Measurements from ENCODE around the gene SLC7A9. TPM values are rescaled to one million over a fixed set of nuclear protein-coding genes. Genes with fewer than 3 reads are reported as not detected.
"Not testable (repeated sequence)": the region's sequence is repeated elsewhere in the genome, so short reads cannot be mapped to it uniquely, and the experiment has no call there.

SLC7A9 gene
- total RNA-seq, 3 donors from 2014 or later = 0.43 to 0.66 TPM; not detected in 1

DNA sequence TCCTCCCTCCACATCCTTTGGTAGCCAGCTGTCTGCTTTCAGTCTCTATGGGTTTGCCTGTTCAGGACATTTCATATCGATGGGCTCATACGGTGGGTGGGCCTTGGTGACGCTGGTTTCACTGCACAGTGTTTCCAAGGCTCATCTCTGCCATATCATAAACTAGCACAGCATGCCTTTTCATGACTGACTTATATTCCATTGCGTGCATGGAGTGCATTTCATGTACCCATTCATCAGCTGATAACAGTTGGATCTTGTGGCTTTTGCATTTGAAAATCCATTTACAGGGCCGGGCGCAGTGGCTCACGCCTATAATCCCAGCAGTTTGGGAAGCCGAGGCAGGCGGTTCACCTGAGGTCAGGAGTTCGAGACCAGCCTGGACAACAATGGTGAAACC, 80.1 kb downstream of the SLC7A9 start:
- intact Hi-C loops (cut with DNase I, micrococcal nuclease) = no loop called here
- TF ChIP-seq, protein P1, sequence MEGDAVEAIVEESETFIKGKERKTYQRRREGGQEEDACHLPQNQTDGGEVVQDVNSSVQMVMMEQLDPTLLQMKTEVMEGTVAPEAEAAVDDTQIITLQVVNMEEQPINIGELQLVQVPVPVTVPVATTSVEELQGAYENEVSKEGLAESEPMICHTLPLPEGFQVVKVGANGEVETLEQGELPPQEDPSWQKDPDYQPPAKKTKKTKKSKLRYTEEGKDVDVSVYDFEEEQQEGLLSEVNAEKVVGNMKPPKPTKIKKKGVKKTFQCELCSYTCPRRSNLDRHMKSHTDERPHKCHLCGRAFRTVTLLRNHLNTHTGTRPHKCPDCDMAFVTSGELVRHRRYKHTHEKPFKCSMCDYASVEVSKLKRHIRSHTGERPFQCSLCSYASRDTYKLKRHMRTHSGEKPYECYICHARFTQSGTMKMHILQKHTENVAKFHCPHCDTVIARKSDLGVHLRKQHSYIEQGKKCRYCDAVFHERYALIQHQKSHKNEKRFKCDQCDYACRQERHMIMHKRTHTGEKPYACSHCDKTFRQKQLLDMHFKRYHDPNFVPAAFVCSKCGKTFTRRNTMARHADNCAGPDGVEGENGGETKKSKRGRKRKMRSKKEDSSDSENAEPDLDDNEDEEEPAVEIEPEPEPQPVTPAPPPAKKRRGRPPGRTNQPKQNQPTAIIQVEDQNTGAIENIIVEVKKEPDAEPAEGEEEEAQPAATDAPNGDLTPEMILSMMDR (IDR thresholded peaks at IDR 0.05) = no peak
- ATAC-seq (no peak), DNase-seq (no peak)
- no peaks in the 10 kb centered on the region for H3K36me3 ChIP-seq (ENCODE audit: low read depth)
- no peak overlapping the region for H3K4me3 ChIP-seq
- H3K4me1 ChIP-seq (ENCODE audit: low read depth) = no peaks in the 10 kb centered on the region
- H3K9me3 ChIP-seq = no peaks in the 10 kb centered on the region

DNA sequence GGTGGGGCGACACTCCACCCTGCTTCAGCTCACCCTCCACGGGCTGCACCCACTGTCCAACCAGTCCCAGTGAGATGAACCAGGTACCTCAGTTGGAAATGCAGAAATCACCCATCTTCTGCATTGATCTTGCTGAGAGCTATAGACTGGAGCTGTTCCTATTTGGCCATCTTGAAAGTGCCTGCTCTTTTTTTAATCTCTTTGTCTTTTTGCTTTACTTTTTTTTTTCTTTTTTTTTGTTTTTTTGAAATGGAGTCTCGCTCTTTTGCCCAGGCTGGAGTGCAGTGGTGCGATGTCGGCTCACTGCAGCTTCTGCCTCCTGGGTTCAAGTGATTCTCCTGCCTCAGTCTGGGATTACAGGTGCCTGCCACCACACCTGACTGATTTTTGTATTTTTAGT, 81.7 kb downstream of the SLC7A9 start:
- H3K4me1 ChIP-seq (ENCODE audit: low read depth); H3K9me3 ChIP-seq; ATAC-seq; H3K4me3 ChIP-seq; H3K36me3 ChIP-seq (ENCODE audit: low read depth); DNase-seq; intact Hi-C loops (cut with DNase I, micrococcal nuclease): not testable (repeated sequence)

DNA sequence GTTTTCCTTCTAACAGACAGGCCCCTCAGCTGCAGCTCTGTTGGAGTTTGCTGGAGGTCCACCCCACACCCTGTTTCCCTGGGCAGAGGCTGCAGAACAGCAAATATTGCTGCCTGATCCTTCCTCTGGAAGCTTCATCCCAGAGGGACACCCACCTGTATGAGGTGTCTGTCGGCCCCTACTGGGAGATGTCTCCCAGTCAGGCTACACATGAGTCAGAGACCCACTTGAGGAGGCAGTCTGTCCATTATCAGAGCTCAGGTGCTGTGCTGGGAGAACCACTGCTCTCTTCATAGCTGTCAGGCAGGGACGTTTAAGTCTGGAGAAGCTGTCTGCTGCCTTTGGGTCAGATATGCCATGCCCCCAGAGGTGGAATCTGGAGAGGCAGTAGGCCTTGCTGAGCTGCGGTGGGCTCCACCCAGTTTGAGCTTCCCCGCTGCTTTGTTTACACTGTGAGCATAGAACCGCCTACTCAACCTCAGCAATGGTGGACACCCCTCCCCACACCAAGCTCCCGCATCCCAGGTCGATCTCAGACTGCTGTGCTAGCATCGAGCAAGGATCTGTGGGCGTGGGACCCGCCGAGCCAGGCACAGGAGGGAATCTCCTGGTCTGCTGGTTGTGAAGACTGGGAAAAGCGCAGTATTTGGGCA, 82.3 kb downstream of the SLC7A9 start:
- H3K4me3 ChIP-seq; intact Hi-C loops (cut with DNase I, micrococcal nuclease); H3K4me1 ChIP-seq (ENCODE audit: low read depth); DNase-seq; H3K9me3 ChIP-seq; H3K36me3 ChIP-seq (ENCODE audit: low read depth); ATAC-seq: not testable (repeated sequence)

DNA sequence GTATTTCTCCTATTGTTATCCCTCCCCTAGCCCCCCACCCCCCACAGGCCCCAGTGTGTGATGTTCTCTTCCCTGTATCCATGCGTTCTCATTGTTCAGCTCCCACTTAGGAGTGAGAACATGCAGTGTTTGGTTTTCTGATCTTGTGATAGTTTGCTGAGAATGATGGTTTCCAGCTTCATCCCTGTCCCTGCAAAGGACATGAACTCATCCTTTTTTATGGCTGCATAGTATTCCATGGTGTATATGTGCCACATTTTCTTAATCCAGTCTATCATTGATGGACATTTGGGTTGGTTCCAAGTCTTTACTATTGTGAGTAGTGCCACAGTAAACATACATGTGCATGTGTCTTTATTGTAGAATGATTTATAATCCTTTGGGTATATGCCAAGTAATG, 87.5 kb downstream of the SLC7A9 start:
- DNase-seq; H3K9me3 ChIP-seq; ATAC-seq; H3K36me3 ChIP-seq (ENCODE audit: low read depth); intact Hi-C loops (cut with DNase I, micrococcal nuclease); H3K4me1 ChIP-seq (ENCODE audit: low read depth); H3K4me3 ChIP-seq: not testable (repeated sequence)

- intact Hi-C loops (cut with DNase I, micrococcal nuclease) = no loop called here
- TF ChIP-seq, protein P1 (IDR thresholded peaks at IDR 0.05) = no peak
- Histone ChIP-seq H3K4me3 (no peak overlapping the region), H3K4me1 (ENCODE audit: low read depth) (no peaks in the 10 kb centered on the region), H3K36me3 (ENCODE audit: low read depth) (no peaks in the 10 kb centered on the region), H3K9me3 (no peaks in the 10 kb centered on the region)
- no peak for ATAC-seq
- no peak for DNase-seq
Measured at GRCh38 chr19:32781280-32781679, 88.3 kb downstream of the SLC7A9 start.

Other genes starting within 250 kb of the SLC7A9 start
- 10 to 100 TPM; 36.0 to 59.6 (median 41.1) TPM for gene ANKRD27, start 194.6 kb downstream of the SLC7A9 start, total RNA-seq
- gene RGS9BP, start 193.9 kb downstream of the SLC7A9 start, total RNA-seq = under 1 TPM in 2 of 3 donors, not detected in 1; 0.17 to 0.79 TPM
- gene NUDT19, start 177.9 kb downstream of the SLC7A9 start, total RNA-seq = 10 to 100 TPM; 13.9 to 16.9 (median 16.8) TPM
- under 1 TPM in 2 of 3 donors, not detected in 1; 0.31 to 0.47 TPM for gene TDRD12, start 150.0 kb downstream of the SLC7A9 start, total RNA-seq
- gene CEP89, start 102.2 kb upstream of the SLC7A9 start, total RNA-seq = 10 to 100 TPM; 12.6 to 19.0 (median 16.1) TPM
- 1 to 10 TPM; 1.1 to 3.4 (median 1.5) TPM for gene FAAP24, start 102.5 kb upstream of the SLC7A9 start, total RNA-seq
- 10 to 100 TPM; 37.3 to 72.7 (median 68.3) TPM for gene RHPN2, start 195.1 kb upstream of the SLC7A9 start, total RNA-seq
- gene GPATCH1, start 211.4 kb upstream of the SLC7A9 start, total RNA-seq = 10 to 100 TPM; 11.9 to 12.4 (median 11.9) TPM